Testis (tissue), 3 donors: ENCODE measurements around the gene POLD4. TPM values are rescaled to one million over a fixed set of nuclear protein-coding genes. Genes with fewer than 3 reads are reported as not detected.
A peak's percentile ranks its signal among the peaks of the same experiment; 100 is the strongest.

Experiments used
- DNase-seq: peaks from one replicate; pipeline ENCODE4 v3.0.0-alpha.2; 2019
- H3K27ac ChIP-seq, 2 donors: fragments of 200-600 bp; sonication (generic); one replicate each; pipeline ENCODE4 v1.5.1; 2019
- H3K27me3 ChIP-seq: fragments of 200-600 bp; sonication (generic); one replicate; pipeline ENCODE4 v1.5.1; 2019
- H3K36me3 ChIP-seq: fragments of 200-600 bp; sonication (generic); one replicate; pipeline ENCODE4 v1.5.1; 2017; ENCODE audit warnings: low read depth; ENCODE audit errors: missing control alignments
- H3K4me1 ChIP-seq: fragments of 200-600 bp; sonication (generic); one replicate; pipeline ENCODE4 v1.5.1; 2019
- H3K4me3 ChIP-seq, 2 donors: fragments of 200-600 bp; sonication (generic); one replicate each; pipeline ENCODE4 v1.5.1; 2017 to 2019
- H3K9me3 ChIP-seq: fragments of 200-600 bp; sonication (generic); one replicate; pipeline ENCODE4 v1.5.1; 2017
- POLR2A ChIP-seq: fragments of 450-650 bp; IDR thresholded peaks from one replicate; pipeline ENCODE4 v1.6.1; 2017; ENCODE audit warnings: antibody characterized with exemption, mild to moderate bottlenecking, moderate library complexity
- WGBS, 2 donors: methylation state at CpG; one replicate each; pipeline ENCODE4 v1.1.5; 2018; 5-methylcytosine and 5-hydroxymethylcytosine counted together
- intact Hi-C: fragments of 100-400 bp; cut with DNase I; formaldehyde crosslinking; loops from one replicate; pipeline ENCODE4 v1.15.1; 2023; ENCODE audit warnings: low total_unique reads
- polyA plus RNA-seq: library from polyadenylated mRNA; stranded (reverse); fragments of 350-450 nt; fragmentation: Illumina TruSeq; extraction: RNeasy Lipid Tissue Mini Kit (QIAGEN cat#74804); gene quantifications from one replicate; pipeline ENCODE4 v1.2.3, GENCODE V29; 2014; ENCODE audit warnings: low read depth, low replicate concordance; ENCODE audit not compliant: insufficient read depth
- total RNA-seq, 2 donors: library from RNA; depleted of rRNA; stranded (reverse); fragments of >200 nt; gene quantifications; one replicate each; pipeline ENCODE4 v1.2.3, GENCODE V29; 2016
- TF ChIP-seq, protein P1 (sequence below), 3 experiments: fragments of 450-650 bp in 2 of 3; fragments of 200-600 bp in 1 of 3; sonication (generic) in 1 of 3; IDR thresholded peaks; one replicate each; pipeline ENCODE4 v1.5.1; 2016 to 2019; ENCODE audit warnings: antibody characterized with exemption in 3 of 3, mild to moderate bottlenecking in 2 of 3, moderate library complexity in 1 of 3

Gene POLD4
- total and polyA plus RNA-seq, 3 donors from 2014 or later: 53.8 to 59.1 (median 54.6) TPM

GRCh38 chr11:67382276-67383136, 29.2 kb upstream of the POLD4 start:
- Histone ChIP-seq H3K36me3 (no peaks in the 10 kb centered on the region), H3K27me3 (no peaks in the 10 kb centered on the region), H3K27ac (no peak overlapping the region), H3K9me3 (no peaks in the 10 kb centered on the region), H3K4me3 (no peak overlapping the region), H3K4me1 (no peaks in the 10 kb centered on the region)
- DNase-seq: peak; percentile 86
- intact Hi-C loops: no loop called here
- no peak for TF ChIP-seq POLR2A
- TF ChIP-seq, protein P1, sequence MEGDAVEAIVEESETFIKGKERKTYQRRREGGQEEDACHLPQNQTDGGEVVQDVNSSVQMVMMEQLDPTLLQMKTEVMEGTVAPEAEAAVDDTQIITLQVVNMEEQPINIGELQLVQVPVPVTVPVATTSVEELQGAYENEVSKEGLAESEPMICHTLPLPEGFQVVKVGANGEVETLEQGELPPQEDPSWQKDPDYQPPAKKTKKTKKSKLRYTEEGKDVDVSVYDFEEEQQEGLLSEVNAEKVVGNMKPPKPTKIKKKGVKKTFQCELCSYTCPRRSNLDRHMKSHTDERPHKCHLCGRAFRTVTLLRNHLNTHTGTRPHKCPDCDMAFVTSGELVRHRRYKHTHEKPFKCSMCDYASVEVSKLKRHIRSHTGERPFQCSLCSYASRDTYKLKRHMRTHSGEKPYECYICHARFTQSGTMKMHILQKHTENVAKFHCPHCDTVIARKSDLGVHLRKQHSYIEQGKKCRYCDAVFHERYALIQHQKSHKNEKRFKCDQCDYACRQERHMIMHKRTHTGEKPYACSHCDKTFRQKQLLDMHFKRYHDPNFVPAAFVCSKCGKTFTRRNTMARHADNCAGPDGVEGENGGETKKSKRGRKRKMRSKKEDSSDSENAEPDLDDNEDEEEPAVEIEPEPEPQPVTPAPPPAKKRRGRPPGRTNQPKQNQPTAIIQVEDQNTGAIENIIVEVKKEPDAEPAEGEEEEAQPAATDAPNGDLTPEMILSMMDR (IDR thresholded peaks at IDR 0.05): peak; percentile 90 to 93 (median 91)
- 53 to 59% methylated on average over 14 to 16 of the region's 16 CpGs for WGBS, 2 donors

- 80 to 82% methylated on average over 13 of the region's 13 CpGs for WGBS, 2 donors
- Histone ChIP-seq H3K36me3 (no peaks in the 10 kb centered on the region), H3K4me1 (no peaks in the 10 kb centered on the region), H3K27ac (no peak overlapping the region), H3K4me3 (no peak overlapping the region), H3K27me3 (no peaks in the 10 kb centered on the region), H3K9me3 (no peaks in the 10 kb centered on the region)
- intact Hi-C loops: no loop called here
- DNase-seq: no peak
- TF ChIP-seq POLR2A: no peak
- TF ChIP-seq, protein P1 (IDR thresholded peaks at IDR 0.05): no peak
Observed at GRCh38 chr11:67381244-67381972, 28.1 kb upstream of the POLD4 start.

- DNase-seq: no peak
- no peaks in the 10 kb centered on the region for H3K27me3 ChIP-seq
- 76 to 83% methylated on average over 16 to 23 of the region's 23 CpGs for WGBS, 2 donors
- intact Hi-C loops: no loop called here
- H3K27ac ChIP-seq: no peak overlapping the region
- H3K9me3 ChIP-seq: no peaks in the 10 kb centered on the region
- H3K4me3 ChIP-seq: no peak overlapping the region
- H3K36me3 ChIP-seq: no peaks in the 10 kb centered on the region
- peaks cover 4% of the 10 kb centered on the region for H3K4me1 ChIP-seq
- TF ChIP-seq POLR2A: no peak
- TF ChIP-seq, protein P1 (IDR thresholded peaks at IDR 0.05): no peak
Observed at GRCh38 chr11:67379061-67380058, 26.0 kb upstream of the POLD4 start.

DNA sequence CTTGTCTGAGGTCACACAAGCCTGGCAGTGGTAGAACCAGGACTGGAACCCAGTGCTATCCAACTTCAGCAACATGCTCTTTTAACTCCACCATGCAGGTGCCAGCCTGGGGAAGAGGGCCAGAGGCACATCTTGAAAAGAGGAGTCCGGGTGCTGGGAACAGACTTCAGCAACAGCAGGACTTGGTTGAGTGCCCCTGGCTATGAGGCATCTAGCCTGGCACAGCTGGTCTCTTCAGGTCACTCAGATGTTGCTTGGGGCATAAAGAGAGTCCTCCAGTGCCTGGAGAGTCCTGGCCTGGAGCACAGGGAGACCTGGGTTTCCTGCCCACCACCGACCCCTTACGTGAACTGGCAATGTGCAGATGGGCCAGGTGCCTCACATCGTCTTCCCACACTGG, 25.2 kb upstream of the POLD4 start:
- 98 to 100% methylated on average over 1 to 4 of the region's 4 CpGs for WGBS, 2 donors
- Histone ChIP-seq H3K27ac (no peak overlapping the region), H3K36me3 (no peaks in the 10 kb centered on the region), H3K27me3 (no peaks in the 10 kb centered on the region), H3K9me3 (no peaks in the 10 kb centered on the region), H3K4me3 (no peak overlapping the region), H3K4me1 (peaks cover 12% of the 10 kb centered on the region)
- intact Hi-C loops: no loop called here
- TF ChIP-seq POLR2A: no peak
- TF ChIP-seq, protein P1 (IDR thresholded peaks at IDR 0.05): no peak
- DNase-seq: no peak
